Endothelial cell of umbilical vein (primary cell): ENCODE data around the gene ATP6V1F. TPM values are rescaled to one million over a fixed set of nuclear protein-coding genes. Genes with fewer than 3 reads are reported as not detected.

ENCODE experiments used
- BruUV-seq: library from RNA; stranded (reverse); fragments of 400-500 nt; replicated peaks from 2 replicates; lab custom pipeline; 2021; lab: Mats Ljungman, UMichigan
- CTCF ChIA-PET: fragments of 300-600, 350-600 bp; sonication (Branson Sonifier 250); formaldehyde crosslinking; loops from one replicate; lab custom pipeline; 2021; ENCODE audit warnings: antibody characterized with exemption, inconsistent platforms; lab: Charles Lee
- POLR2A ChIA-PET: fragments of 300-600, 350-600 bp; sonication (Branson Sonifier 250); formaldehyde crosslinking; loops from one replicate; lab custom pipeline; 2021; ENCODE audit warnings: antibody characterized with exemption, inconsistent platforms; lab: Charles Lee
- DNase-seq: peaks from one replicate; pipeline ENCODE4 v3.0.0-alpha.2; 2011; ENCODE audit warnings: low read depth, low spot score
- FAIRE-seq: peaks from 2 replicates; lab custom pipeline; 2011; peaks lifted over from hg19 to GRCh38; lab: Jason Lieb, UNC
- H2AFZ ChIP-seq: 2 replicates; pipeline ENCODE4 v1.6.0; 2012; ENCODE audit warnings: low read depth, low read length, control low read depth, inconsistent platforms
- H3K27ac ChIP-seq: 2 replicates; pipeline ENCODE4 v1.5.1; 2011; ENCODE audit warnings: low read depth, mild to moderate bottlenecking, control low read depth, low read length, moderate library complexity; ENCODE audit not compliant: insufficient read depth
- H3K27me3 ChIP-seq, 2 experiments: 2 replicates each; pipeline versions ENCODE4 v1.6.0 to v1.6.1; 2011; ENCODE audit warnings: low read length in 2 of 2, mixed read lengths in 1 of 2; ENCODE audit not compliant: control insufficient read depth in 2 of 2, insufficient read depth in 2 of 2
- H3K36me3 ChIP-seq, 2 experiments: 2 replicates in 1 of 2; 3 replicates in 1 of 2; pipeline ENCODE4 v1.5.1; 2011; ENCODE audit warnings: low read length in 2 of 2, mild to moderate bottlenecking in 1 of 2, moderate library complexity in 1 of 2; ENCODE audit not compliant: control insufficient read depth in 2 of 2, insufficient read depth in 2 of 2; ENCODE audit errors: extremely low read depth in 1 of 2
- H3K4me1 ChIP-seq: 3 replicates; pipeline ENCODE4 v1.5.1; 2011; ENCODE audit warnings: mild to moderate bottlenecking, low read length; ENCODE audit not compliant: control insufficient read depth, insufficient read depth; ENCODE audit errors: extremely low read depth
- H3K4me2 ChIP-seq: 2 replicates; pipeline ENCODE4 v1.6.1; 2011; ENCODE audit warnings: low read length, control low read depth, mixed read lengths; ENCODE audit not compliant: insufficient read depth
- H3K4me3 ChIP-seq, 3 experiments: fragments of 200-600 bp in 1 of 3; sonication (generic), shearing (Covaris generic) in 1 of 3; replicated peaks in 1 of 3; 2 replicates each; pipeline ENCODE4 v1.5.1; 2011 to 2016; ENCODE audit warnings: control low read depth in 3 of 3, low read length in 3 of 3, mild to moderate bottlenecking in 2 of 3, inconsistent platforms in 1 of 3, low read depth in 1 of 3, moderate library complexity in 1 of 3; ENCODE audit not compliant: insufficient read depth in 1 of 3
- H3K79me2 ChIP-seq: 2 replicates; pipeline ENCODE4 v1.6.0; 2012; ENCODE audit warnings: low read length, inconsistent platforms; ENCODE audit not compliant: control insufficient read depth, insufficient read depth
- H3K9ac ChIP-seq: replicated peaks from 2 replicates; pipeline ENCODE3; 2011; ENCODE audit warnings: low read length, control low read depth; ENCODE audit not compliant: insufficient read depth; ENCODE audit errors: extremely low read depth
- H3K9me1 ChIP-seq: replicated peaks from 3 replicates; pipeline ENCODE4 v1.6.0; 2011; ENCODE audit warnings: mild to moderate bottlenecking, low read length; ENCODE audit not compliant: control insufficient read depth, insufficient read depth; ENCODE audit errors: extremely low read depth
- H3K9me3 ChIP-seq: replicated peaks from 2 replicates; pipeline ENCODE4 v1.5.1; 2012; ENCODE audit warnings: low read length, inconsistent platforms; ENCODE audit not compliant: control insufficient read depth, insufficient read depth
- H4K20me1 ChIP-seq: replicated peaks from 2 replicates; pipeline ENCODE3; 2011; ENCODE audit warnings: mild to moderate bottlenecking, low read length; ENCODE audit not compliant: control insufficient read depth, insufficient read depth; ENCODE audit errors: extremely low read depth
- CTCF ChIP-seq, 2 donors: IDR thresholded peaks; 1 replicate in 1 of 2; 2 replicates in 1 of 2; pipeline ENCODE4 v1.5.1; 2011; ENCODE audit warnings: low read length in 2 of 2, mild to moderate bottlenecking in 2 of 2, moderate library complexity in 2 of 2, control low read depth in 1 of 2, inconsistent platforms in 1 of 2, low read depth in 1 of 2; ENCODE audit not compliant: insufficient read depth in 1 of 2; ENCODE audit errors: extremely low read depth in 1 of 2
- EZH2 ChIP-seq: IDR thresholded peaks from 2 replicates; pipeline ENCODE4 v1.6.1; 2012; ENCODE audit warnings: borderline replicate concordance, low read depth, mild to moderate bottlenecking, moderate library complexity, low read length, inconsistent platforms; ENCODE audit not compliant: severe bottlenecking
- MAX ChIP-seq: IDR thresholded peaks from 2 replicates; pipeline ENCODE4 v1.6.1; 2011; ENCODE audit not compliant: insufficient read depth, insufficient read length
- MYC ChIP-seq: IDR thresholded peaks from one replicate; pipeline ENCODE4 v1.6.1; 2011; ENCODE audit warnings: mild to moderate bottlenecking, low read depth, low read length
- POLR2AphosphoS5 ChIP-seq: IDR thresholded peaks from 2 replicates; pipeline ENCODE4 v1.6.1; 2012; ENCODE audit warnings: low read depth, mild to moderate bottlenecking, control low read depth, low read length, moderate library complexity; ENCODE audit not compliant: insufficient read depth
- dilution Hi-C: fragments of 300-500 bp; cut with MboI; formaldehyde crosslinking; loops from one replicate; pipeline ENCODE4 v1.15.0; 2019; ENCODE audit warnings: low sequenced_read_pairs; ENCODE audit not compliant: extremely low pct_ligation_motif_present
- intact Hi-C: fragments of 100-400 bp; cut with micrococcal nuclease; formaldehyde crosslinking; loops from one replicate; pipeline ENCODE4 v1.10.0; 2022
- polyA plus RNA-seq, 4 experiments: library from polyadenylated mRNA; depleted of rRNA in 3 of 4; stranded (reverse) in 3 of 4; unstranded in 1 of 4; fragments of >200 nt; gene quantifications; 2 replicates each; pipeline versions ENCODE4 v1.2.1 to v1.2.3, GENCODE V29; 2011 to 2012; ENCODE audit warnings: missing spikeins in 1 of 4
- total RNA-seq: library from RNA; stranded (reverse); gene quantifications from 2 replicates; pipeline ENCODE4 v1.2.3, GENCODE V29; 2021

ATP6V1F gene
- total and polyA plus RNA-seq, 2 donors (not counting 3 experiments of a cell fraction or from before 2014, with no cell fraction given), result 156 to 360 TPM

DNA sequence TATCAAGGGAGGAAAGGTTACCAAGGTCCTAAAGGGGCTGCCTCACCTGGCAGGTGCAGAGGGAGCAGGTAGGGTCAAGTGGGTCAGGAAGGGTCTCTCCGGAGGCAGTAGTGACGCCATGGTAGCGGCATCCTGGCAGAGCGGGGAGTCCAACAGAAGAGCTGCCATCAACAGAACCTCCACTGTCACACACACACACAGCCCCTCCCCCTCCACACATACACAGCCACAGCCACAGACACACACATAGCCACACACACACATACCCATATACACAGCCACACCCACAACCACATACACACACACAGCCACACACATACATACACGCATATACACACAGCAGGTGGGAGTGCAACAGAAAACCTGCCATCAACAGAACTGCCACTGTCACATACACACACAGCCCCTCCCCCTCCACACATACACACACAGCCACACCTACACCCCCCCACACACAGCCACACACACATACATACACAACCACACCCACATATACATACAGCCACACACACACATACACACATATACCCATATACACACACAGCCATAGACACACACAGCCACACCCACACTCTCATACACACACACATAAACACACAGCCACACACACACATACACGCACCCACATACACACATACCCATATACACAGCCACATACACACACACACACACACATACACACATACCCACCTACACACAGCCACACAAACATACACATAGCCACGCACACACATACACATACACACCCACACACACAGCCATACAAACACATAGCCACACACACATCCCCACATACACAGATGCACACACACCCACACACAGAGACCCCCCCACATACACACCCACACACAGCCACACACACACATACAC, 24.7 kb downstream of the ATP6V1F start:
- H3K27me3 ChIP-seq, result peaks cover 6 to 14% of the 10 kb centered on the region in 2 experiments
- dilution Hi-C loops (no loop called here), intact Hi-C loops (no loop called here)
- H4K20me1 ChIP-seq, result no peaks in the 10 kb centered on the region
- H3K9ac ChIP-seq, result no peak overlapping the region
- H3K4me2 ChIP-seq, result no peak overlapping the region
- no peak overlapping the region for H3K4me3 ChIP-seq
- H3K36me3 ChIP-seq, result no peaks in the 10 kb centered on the region
- BruUV-seq, result no TSS peak
- no peak overlapping the region for H3K27ac ChIP-seq
- no peaks in the 10 kb centered on the region for H3K9me1 ChIP-seq
- no peaks in the 10 kb centered on the region for H3K79me2 ChIP-seq
- FAIRE-seq, result no peak
- H2AFZ ChIP-seq, result no peak overlapping the region
- DNase-seq, result no peak
- H3K4me1 ChIP-seq, result no peaks in the 10 kb centered on the region
- no peak for TF ChIP-seq EZH2
- CTCF ChIA-PET, result interaction anchor here (2.0 kb wide), 1 partner anchor 428 kb away, joined by 5 read pairs; no protein-coding TSS in a partner anchor
- no peaks in the 10 kb centered on the region for H3K9me3 ChIP-seq
- POLR2A ChIA-PET, result no interaction called here

- DNase-seq, result no peak
- no peaks in the 10 kb centered on the region for H3K4me1 ChIP-seq
- dilution Hi-C loops (no loop called here), intact Hi-C loops (no loop called here)
- no peaks in the 10 kb centered on the region for H4K20me1 ChIP-seq
- TF ChIP-seq EZH2 (no peak), CTCF (IDR thresholded peaks at IDR 0.05; ENCODE audit: extremely low read depth in 1 of 2, insufficient read depth in 1 of 2, low read depth in 1 of 2, low read length in 2 of 2) (no peak), MYC (no peak), POLR2AphosphoS5 (no peak), MAX (no peak)
- ChIA-PET CTCF (no interaction called here), POLR2A (no interaction called here)
- no peak overlapping the region for H2AFZ ChIP-seq
- peaks cover 6 to 14% of the 10 kb centered on the region in 2 experiments for H3K27me3 ChIP-seq
- no peak overlapping the region for H3K27ac ChIP-seq
- no peak overlapping the region for H3K4me2 ChIP-seq
- no peak for FAIRE-seq
- no peaks in the 10 kb centered on the region for H3K9me3 ChIP-seq
- no peaks in the 10 kb centered on the region for H3K9me1 ChIP-seq
- H3K4me3 ChIP-seq, result no peak overlapping the region
- H3K9ac ChIP-seq, result no peak overlapping the region
- H3K36me3 ChIP-seq, result no peaks in the 10 kb centered on the region
- no TSS peak for BruUV-seq
- H3K79me2 ChIP-seq, result no peaks in the 10 kb centered on the region
Measured at GRCh38 chr7:128888039-128888755, 25.5 kb downstream of the ATP6V1F start.
